Measurements from ENCODE around the gene HMGN2.

Gene HMGN2

DNA sequence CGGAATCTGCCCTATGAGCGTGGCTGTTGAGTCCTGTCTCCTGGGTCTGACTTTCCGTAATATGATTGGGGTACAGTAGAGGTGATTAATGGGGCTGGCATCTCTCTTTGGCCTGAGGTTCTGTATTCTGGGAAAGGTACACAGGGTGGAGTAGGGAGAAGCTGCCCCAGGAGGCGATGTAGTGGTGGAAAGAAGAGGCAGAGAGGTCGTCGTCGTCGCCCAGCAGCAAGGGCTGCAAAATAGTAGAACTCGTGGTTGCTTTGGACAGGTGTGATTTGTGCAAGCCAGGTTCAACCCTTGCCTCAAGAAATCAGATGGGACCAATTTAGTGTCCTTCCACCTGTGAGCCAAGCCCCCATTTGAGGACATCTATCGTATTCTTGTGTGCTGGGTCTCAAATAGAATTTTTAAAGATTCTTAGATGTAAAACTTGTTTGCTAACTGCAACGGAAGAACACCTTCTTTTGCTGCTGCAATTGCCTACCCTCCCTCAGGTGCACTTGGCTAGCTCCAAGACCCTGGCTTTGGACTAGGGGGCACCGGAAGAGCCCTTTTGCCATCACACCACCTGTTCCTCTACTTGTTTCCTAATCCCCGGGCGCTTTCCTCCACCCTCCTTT lies 1.3 kb upstream of the HMGN2 start:
- TF ChIP-seq, protein P1, sequence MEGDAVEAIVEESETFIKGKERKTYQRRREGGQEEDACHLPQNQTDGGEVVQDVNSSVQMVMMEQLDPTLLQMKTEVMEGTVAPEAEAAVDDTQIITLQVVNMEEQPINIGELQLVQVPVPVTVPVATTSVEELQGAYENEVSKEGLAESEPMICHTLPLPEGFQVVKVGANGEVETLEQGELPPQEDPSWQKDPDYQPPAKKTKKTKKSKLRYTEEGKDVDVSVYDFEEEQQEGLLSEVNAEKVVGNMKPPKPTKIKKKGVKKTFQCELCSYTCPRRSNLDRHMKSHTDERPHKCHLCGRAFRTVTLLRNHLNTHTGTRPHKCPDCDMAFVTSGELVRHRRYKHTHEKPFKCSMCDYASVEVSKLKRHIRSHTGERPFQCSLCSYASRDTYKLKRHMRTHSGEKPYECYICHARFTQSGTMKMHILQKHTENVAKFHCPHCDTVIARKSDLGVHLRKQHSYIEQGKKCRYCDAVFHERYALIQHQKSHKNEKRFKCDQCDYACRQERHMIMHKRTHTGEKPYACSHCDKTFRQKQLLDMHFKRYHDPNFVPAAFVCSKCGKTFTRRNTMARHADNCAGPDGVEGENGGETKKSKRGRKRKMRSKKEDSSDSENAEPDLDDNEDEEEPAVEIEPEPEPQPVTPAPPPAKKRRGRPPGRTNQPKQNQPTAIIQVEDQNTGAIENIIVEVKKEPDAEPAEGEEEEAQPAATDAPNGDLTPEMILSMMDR (IDR thresholded peaks at IDR 0.05): no peak

DNA sequence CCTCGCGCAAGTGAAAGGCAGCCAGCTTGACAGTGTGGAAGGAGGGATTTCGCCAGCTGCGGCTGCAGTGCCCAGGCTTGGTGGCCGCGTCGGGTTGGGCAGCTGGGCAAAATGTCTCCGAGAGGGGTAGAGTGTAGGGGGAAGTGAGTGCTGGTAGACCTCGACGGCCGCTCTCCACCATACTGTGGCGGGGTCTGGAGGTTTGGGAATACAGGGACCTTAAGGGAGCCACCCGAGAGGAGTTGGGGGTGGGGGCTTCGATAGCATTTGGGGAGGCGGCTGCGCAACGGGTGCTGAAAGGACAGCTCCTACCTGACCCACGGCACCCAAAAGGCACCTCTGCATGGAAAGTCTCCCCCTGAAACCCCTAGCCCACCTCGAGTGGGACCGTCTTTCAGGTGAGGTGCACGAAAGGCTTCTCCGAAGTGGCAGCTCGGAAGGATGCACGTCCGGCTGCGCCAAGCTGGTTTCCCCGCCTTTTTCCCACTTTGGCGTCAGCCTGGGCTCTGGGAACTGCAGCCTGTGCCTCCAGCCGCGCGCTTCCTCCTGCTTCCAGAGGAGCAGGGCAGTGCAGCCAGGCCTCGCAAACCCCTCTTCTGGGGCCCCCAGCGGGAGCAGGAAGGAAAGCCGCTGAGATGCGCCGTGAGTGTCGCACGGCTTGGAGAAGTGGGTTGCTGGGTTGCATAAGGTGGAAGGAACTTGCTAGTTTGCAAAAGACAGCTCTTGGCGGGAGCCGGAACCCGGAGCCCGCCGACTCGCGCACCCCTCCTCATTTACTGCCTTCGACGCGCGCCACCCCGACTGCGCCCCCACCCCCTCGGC lies 531 bp upstream of the HMGN2 start:
- TF ChIP-seq, protein P1 (IDR thresholded peaks at IDR 0.05): no peak

DNA sequence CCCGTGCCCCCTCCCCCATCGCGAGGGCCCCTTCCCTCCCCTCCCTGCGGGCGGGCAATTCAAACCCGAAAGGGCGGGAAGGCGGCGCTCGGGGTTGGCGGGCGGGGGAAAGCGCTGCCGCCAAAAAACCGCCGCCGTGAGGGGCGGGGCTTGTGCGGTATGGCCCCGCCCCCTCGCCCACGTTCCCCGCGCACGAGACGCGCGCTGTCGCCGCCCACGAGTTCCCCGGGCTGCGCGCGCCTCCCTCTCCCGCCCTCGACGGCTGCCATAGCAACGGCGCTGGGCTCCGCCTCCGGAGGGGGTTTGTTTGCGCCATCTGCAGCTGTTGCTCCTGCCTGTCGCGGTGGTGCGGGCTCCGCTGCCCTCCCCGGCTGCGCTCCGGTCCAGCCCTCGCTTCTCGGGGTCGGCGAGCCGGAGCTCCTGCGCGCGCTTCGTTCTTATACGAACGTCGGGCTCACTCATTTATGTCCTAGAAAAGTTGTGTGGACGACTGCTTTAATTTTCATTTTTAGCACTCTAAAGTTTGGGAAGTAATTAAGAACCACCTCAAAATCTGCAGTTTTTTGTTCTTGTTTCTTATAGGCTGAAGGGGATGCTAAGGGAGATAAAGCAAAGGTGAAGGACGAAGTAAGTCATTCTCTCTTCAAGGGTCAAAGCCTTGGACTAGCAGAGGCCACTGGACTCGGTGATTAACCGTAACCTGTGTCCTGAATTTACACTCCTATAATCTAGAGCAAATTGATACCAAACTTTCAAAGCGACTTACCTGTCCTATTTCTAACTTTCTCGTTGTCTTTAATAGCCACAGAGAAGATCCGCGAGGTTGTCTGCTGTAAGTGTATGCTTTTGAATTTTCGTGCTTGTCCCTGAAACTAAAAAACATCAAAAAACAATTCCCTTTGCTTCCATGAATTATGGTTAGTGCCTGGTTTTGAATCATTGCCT lies 933 bp downstream of the HMGN2 start:
- TF ChIP-seq, protein P1 (IDR thresholded peaks at IDR 0.05): no peak

DNA sequence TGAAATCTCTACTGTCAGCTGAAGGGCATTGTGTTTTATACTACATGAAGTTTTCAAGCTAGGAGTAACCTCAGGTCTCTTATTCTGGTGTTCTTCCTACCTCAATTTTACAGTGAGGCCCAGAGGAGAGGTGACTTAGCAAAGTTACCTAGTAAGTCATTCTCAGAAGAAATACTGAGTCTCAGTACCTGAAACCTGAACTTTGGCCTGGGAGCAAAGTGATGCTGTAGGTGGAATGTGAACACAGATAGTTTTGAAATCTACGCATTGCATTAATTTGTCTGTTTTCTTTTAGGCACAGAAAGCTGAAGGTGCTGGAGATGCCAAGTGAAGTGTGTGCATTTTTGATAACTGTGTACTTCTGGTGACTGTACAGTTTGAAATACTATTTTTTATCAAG lies 2.6 kb downstream of the HMGN2 start:
- TF ChIP-seq, protein P1 (IDR thresholded peaks at IDR 0.05): no peak

DNA sequence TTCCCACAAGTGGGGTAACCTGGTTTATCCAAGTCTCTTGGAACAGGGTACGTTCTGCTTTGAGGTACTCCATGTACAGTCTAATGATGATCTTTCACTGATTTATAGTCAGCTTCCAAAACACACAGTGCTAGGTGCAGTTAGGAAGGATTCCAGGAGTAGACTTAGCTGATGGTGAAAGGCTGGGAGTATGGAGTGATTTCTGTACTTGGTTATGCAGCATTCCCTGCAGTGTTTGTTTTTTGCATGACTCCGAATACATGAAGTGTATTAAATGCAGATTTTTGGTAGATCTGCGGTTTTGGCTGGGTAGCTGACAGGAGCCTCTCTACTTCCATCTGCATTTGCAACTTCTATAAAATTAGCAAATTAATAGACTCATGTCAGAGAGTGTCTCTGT lies 3.7 kb downstream of the HMGN2 start:
- TF ChIP-seq, protein P1 (IDR thresholded peaks at IDR 0.05): no peak

DNA sequence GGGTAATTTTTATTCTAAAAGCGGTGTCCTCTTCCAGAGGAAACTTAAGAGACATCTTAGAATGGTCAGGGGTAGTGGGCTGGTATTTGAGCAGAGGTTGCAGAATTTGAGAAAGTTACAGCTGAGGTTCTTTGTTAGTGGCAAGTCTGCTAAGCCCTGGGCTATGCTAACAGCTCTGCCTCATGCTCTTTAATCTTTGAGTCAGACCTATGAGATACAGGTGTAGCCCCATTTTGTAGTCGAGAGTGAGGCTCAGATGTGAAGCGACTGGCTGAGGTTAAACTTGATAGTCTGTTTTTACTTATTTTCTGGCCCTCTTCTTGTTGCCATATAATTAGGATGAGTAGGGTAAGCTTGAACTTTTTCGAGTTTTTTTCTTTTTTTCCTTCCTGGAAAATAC lies 4.7 kb downstream of the HMGN2 start:
- TF ChIP-seq, protein P1 (IDR thresholded peaks at IDR 0.05): no peak

DNA sequence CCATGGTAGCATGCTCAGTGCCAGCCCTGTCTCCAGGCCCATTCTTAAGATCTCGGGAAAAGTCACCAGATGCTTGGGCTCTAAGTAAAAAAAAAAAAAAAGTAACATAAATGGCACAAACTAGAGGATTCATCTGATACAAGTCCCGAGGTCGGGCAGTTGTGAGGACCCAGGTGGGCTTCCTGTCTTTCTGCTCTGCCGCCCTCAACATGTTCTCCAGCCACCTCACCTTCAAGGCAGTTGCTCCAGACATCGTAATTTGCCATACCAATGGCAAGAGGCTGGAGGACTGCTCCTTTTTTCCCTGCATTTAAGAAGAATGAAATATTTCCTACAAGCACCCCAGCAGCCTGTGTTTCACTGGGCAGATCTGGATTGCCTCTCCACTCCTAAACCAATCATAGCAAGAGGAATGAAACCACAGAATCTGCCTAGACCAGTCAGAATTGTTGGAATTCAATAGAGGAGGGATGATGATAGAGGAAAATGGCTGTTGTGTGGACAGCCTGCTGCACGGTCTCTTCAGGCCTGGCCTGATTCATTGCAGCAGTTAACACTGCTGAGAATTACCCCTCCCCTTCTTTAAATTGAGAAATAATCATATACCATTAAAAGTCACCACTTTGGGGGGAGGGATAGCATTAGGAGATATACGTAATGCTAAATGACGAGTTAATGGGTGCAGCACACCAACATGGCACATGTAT lies 5.4 kb downstream of the HMGN2 start:
- TF ChIP-seq, protein P1 (IDR thresholded peaks at IDR 0.05): no peak
